Suppressor macrophage treated with lipopolysaccharide for 1 hour (primary cell): Measurements from ENCODE around the gene PFKFB1.
A peak's percentile ranks its signal among the peaks of the same experiment; 100 is the strongest.

Experiments used
- DNase-seq, 3 donors: peaks; one replicate each; pipeline ENCODE4 v3.0.0-alpha.2; 2020 to 2022

Gene PFKFB1

DNA sequence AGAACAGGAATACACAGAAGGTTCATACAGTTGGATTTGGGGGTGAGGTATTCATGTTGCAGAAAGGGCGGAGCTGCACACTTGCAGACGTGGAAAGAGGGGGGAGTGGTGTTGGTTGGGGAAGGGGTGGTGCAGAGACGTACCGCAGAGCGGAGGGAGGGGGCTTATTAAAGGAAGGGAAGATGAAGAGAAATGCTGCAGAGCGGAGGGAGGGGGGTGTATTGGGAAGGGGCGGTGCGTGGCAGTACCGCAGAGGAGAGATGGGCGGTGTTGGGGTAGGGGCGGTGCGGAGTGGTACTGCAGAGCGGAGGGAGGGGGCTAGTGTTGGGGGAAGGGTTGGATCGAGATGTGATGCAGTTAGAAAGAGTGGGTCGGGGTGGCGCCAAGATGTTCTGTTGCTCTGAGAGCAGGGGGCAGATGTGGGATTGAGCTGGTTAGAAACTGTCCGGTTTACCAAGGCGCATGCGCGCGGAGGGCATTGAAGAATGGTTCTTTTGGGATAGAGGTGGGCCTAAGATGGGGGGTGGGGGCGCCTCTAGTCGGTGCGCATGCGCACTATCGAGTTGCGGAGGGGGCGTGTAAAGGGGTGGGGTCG is 72.5 kb downstream of the PFKFB1 start:
- peak in 2 of 3 donors; percentile 4 to 8 for DNase-seq

DNA sequence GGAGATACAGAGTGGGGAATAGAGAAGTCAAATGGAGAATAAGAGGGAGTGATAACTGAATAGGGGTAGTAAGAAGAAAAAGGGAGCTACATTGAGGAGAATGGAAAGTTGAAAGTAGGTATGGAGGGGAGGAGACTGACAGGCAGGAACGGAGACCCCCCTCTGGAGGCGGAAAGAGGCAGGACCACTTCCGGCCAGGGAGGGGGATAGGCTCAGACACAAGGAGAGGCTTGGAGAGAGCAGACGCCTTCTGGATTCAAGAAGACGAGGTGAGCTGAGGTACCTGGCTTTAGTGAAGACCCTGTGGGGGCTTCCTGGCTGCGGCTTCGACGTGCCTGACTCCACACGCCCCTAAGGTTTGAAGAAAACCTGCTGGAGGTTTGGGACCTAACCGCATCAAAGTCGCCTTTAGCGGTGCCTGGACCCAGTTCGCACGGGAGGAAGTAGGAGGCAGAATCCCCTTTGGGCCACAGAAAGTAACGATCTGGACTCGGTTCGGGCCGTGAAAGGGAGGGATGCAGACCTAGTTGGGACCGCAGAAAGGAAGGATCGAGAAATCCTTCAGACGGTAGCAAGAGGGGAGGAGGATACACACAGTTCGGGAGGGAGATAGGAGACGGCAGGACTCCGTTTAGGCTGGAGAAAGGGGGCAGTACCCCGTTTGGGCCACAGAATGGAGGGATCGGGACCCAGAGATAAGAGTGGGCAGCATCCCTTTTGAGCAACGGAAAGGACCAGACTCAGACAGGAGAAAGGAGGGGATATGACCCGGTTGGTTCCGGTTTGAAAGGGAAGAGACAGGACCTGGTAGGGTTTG is 73.2 kb downstream of the PFKFB1 start, which contains the start of gene TRO:
Gene TRO (plus strand): TSS at position 215 of the 817 bp plus-strand sequence. CDS start 1,423 bp downstream, outside the sequence.
- DNase-seq = peak in 1 of 3 donors; percentile 0

DNA sequence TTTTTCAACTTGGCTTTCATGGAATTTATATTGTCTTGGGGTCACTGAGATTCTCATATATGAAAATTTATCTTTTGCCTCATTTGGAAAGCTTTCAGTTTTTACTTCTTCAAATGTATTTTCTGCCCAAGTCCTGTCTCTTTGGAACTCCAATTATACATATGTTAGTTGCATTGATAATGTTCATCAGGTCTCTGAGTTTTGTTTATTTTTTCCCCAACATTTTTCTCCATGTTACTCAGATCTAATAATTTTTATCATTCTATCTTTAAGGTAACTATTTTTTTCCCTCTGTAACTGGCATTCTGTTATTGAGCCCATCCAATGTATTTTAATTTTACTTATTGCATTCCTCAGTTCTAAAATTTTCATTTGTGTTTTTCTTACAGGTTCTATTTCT is 84.0 kb downstream of the PFKFB1 start:
- no peak for DNase-seq

DNA sequence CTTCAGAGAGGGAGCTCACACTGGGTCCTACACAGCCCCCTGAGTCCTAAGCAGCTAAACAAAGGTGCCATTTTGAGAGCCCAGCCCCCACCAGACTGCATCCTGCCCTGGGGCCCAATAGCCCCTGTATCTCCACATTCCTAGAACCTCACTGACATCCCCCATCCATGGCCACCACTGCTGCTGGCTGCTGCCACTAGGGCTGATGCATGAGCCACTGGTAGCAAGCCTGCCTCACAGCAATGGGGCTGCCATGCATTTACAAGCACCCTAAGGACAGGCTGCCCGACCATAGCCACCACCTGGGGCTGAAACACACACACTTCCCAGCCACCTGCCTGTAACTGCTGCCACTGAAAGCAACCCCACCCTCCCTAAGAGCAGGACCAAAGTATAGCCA is 99.8 kb downstream of the PFKFB1 start:
- DNase-seq = no peak

DNA sequence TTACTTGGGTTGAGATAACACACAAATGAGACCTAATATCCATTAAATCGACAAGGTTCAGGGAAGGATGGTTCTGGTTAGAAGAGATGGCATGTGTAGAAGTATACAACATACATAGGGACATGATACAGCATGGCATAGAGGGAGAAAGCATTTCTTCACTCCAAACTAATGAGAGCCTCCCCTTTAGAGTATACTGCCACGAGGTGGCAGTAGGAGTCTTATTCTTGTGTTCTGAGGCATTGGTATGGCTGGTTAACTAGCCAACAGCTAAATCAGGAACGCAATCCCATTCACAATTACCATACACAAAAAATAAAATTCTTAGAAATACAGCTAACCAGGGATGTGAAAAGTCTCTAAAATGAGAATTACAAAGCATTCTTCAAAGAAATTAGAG is 102.4 kb downstream of the PFKFB1 start:
- peak; percentile 48 to 53 (median 50) for DNase-seq

DNA sequence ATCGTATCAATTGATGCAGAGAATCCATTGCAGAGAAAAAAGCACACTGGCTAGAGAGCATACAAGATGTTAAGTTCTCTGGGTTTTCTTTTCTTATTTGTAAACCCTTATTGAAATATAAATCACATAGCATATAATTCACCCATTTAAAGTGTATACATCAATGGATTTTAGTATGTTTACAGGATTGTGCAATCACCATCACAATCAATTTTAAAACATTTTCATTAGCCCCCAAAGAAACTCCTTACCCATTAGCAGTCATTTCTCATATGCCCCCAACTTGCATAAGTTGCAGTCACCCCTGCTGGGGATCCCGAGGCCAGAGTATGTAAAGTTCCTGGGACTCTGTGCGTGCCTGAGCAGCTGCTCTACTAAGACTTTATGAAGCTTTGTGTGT is 108.2 kb downstream of the PFKFB1 start:
- DNase-seq = no peak
